GM12878 (cell line): Measurements from ENCODE around the gene NUDCD3. TPM values are rescaled to one million over a fixed set of nuclear protein-coding genes. Genes with fewer than 3 reads are reported as not detected.

ENCODE experiments used
- ATAC-seq: fragments of 200-7000 bp; cut with Tn5 transposase; 3 replicates; pipeline ENCODE4 v1.9.1; 2020; ENCODE audit warnings: mild to moderate bottlenecking, moderate library complexity
- BruUV-seq: library from RNA; stranded (reverse); fragments of 400-500 nt; replicated peaks from 2 replicates; lab custom pipeline; 2021; lab: Mats Ljungman, UMichigan
- CTCF ChIA-PET: fragments of 300-600 bp; sonication (Branson Sonifier 250); formaldehyde crosslinking; extraction: SDS; loops from one replicate; lab custom pipeline; 2021; ENCODE audit warnings: inconsistent platforms; lab: Yijun Ruan, JAX
- POLR2A ChIA-PET: fragments of 350-600 bp; formaldehyde crosslinking; extraction: SDS; loops from one replicate; lab custom pipeline; 2021; ENCODE audit warnings: inconsistent platforms; lab: Charles Lee
- RAD21 ChIA-PET: fragments of 300-600 bp; sonication (Branson Sonifier 250); formaldehyde crosslinking; loops from one replicate; lab custom pipeline; 2023; ENCODE audit warnings: antibody characterized with exemption; ENCODE audit not compliant: unreplicated experiment; lab: Charles Lee
- SMC1A ChIA-PET: fragments of 300-600 bp; sonication (Branson Sonifier 250); formaldehyde crosslinking; loops from one replicate; lab custom pipeline; 2023; ENCODE audit not compliant: unreplicated experiment, uncharacterized antibody; lab: Charles Lee
- DNase-seq: peaks from one replicate; pipeline ENCODE4 v3.0.0-alpha.2; 2011; ENCODE audit warnings: low read depth, low spot score
- FAIRE-seq: peaks from 3 replicates; lab custom pipeline; 2011; peaks lifted over from hg19 to GRCh38; lab: Jason Lieb, UNC
- H2AFZ ChIP-seq: 2 replicates; pipeline ENCODE4 v1.6.0; 2011; ENCODE audit warnings: low read depth, low read length, control low read depth; ENCODE audit not compliant: control insufficient read depth
- H3K27ac ChIP-seq: 2 replicates; pipeline ENCODE4 v1.5.1; 2011; ENCODE audit warnings: control low read depth; ENCODE audit not compliant: control insufficient read depth, insufficient read depth
- H3K27me3 ChIP-seq, 2 experiments: replicated peaks in 1 of 2; 2 replicates each; pipeline versions ENCODE4 v1.6.0 to v1.6.1; 2011; ENCODE audit warnings: low read length in 1 of 2; ENCODE audit not compliant: control insufficient read depth in 2 of 2, insufficient read depth in 2 of 2
- H3K36me3 ChIP-seq, 2 experiments: 2 replicates each; pipeline ENCODE4 v1.5.1; 2011; ENCODE audit warnings: low read length in 1 of 2; ENCODE audit not compliant: control insufficient read depth in 2 of 2, insufficient read depth in 2 of 2
- H3K4me1 ChIP-seq: 2 replicates; pipeline ENCODE4 v1.6.1; 2011; ENCODE audit warnings: mild to moderate bottlenecking, low read length, moderate library complexity, mixed read lengths; ENCODE audit not compliant: control insufficient read depth, insufficient read depth
- H3K4me2 ChIP-seq: 2 replicates; pipeline ENCODE4 v1.6.0; 2011; ENCODE audit warnings: control low read depth; ENCODE audit not compliant: control insufficient read depth, insufficient read depth
- H3K4me3 ChIP-seq: fragments of 200-600 bp; sonication (generic); 2 replicates; pipeline ENCODE4 v1.5.1; 2016
- H3K79me2 ChIP-seq: 2 replicates; pipeline ENCODE4 v1.6.0; 2011; ENCODE audit warnings: low read length; ENCODE audit not compliant: control insufficient read depth, insufficient read depth
- H3K9ac ChIP-seq: 2 replicates; pipeline ENCODE4 v1.8.0; 2011; ENCODE audit warnings: low read length, control low read depth, mixed read lengths; ENCODE audit not compliant: control insufficient read depth, insufficient read depth
- H3K9me3 ChIP-seq: replicated peaks from 3 replicates; pipeline ENCODE4 v1.5.1; 2011; ENCODE audit warnings: mild to moderate bottlenecking, low read length; ENCODE audit not compliant: control insufficient read depth, insufficient read depth
- H4K20me1 ChIP-seq: 2 replicates; pipeline ENCODE4 v1.6.0; 2011; ENCODE audit not compliant: control insufficient read depth, insufficient read depth
- CEBPB ChIP-seq, 2 experiments: fragments of 150-350 bp in 1 of 2; IDR thresholded peaks; 2 replicates each; pipeline ENCODE4 v1.6.1; 2012 to 2014; ENCODE audit warnings: low read depth in 2 of 2, low read length in 2 of 2, borderline replicate concordance in 1 of 2, inconsistent platforms in 1 of 2
- LARP7 ChIP-seq: fragments of 450-650 bp; IDR thresholded peaks from 2 replicates; pipeline ENCODE4 v1.6.1; 2017; ENCODE audit warnings: mild to moderate bottlenecking
- POLR2AphosphoS2 ChIP-seq: IDR thresholded peaks from 2 replicates; pipeline ENCODE4 v1.6.1; 2011; ENCODE audit warnings: low read depth, mild to moderate bottlenecking, low read length, improper control_type of control experiment, moderate library complexity
- RB1 ChIP-seq: fragments of 450-650 bp; formaldehyde crosslinking; IDR thresholded peaks from 2 replicates; pipeline ENCODE4 v1.6.1; 2017; ENCODE audit warnings: mild to moderate bottlenecking, borderline replicate concordance
- SUZ12 ChIP-seq: fragments of 200-600 bp; sonication (generic); IDR thresholded peaks from one replicate; pipeline ENCODE4 v1.6.1; 2018; ENCODE audit warnings: antibody characterized with exemption, mild to moderate bottlenecking; ENCODE audit not compliant: unreplicated experiment
- WGBS: methylation state at CpG from one replicate; pipeline ENCODE4 v1.1.6; 2016; ENCODE audit warnings: low lambda C conversion rate; ENCODE audit not compliant: insufficient replicate concordance, insufficient coverage; ENCODE audit errors: missing lambda C conversion rate; 5-methylcytosine and 5-hydroxymethylcytosine counted together
- in situ Hi-C: fragments of 300-500 bp; cut with MboI; formaldehyde crosslinking; loops from 9 replicates; pipeline ENCODE4 v1.14.3; 2018; ENCODE audit warnings: mixed read lengths
- intact Hi-C: fragments of 100-400 bp; cut with micrococcal nuclease; formaldehyde crosslinking; loops from one replicate; pipeline ENCODE4 v1.14.2; 2022; ENCODE audit not compliant: unreplicated experiment
- polyA plus RNA-seq, 11 experiments: library from polyadenylated mRNA; depleted of rRNA in 4 of 11; unstranded in 6 of 11; stranded (reverse) in 5 of 11; fragments of >200 nt; fragmentation: Nextera tagmentation in 4 of 11; fragmentation: Illumina TruSeq in 1 of 11; extraction: Ambion mirVana in 4 of 11; extraction: Trizol in 1 of 11; gene quantifications; 1 replicate in 1 of 11; 2 replicates in 10 of 11; pipeline versions ENCODE4 v1.2.1 to v1.2.3, GENCODE V29; 2011 to 2016; ENCODE audit warnings: inconsistent platforms in 2 of 11, missing spikeins in 2 of 11, low read depth in 1 of 11
- total RNA-seq, 4 experiments: library from RNA; depleted of rRNA in 3 of 4; stranded (reverse); fragments of >200 nt in 3 of 4; fragmentation: Illumina TruSeq in 1 of 4; extraction: Trizol in 1 of 4; gene quantifications; 2 replicates each; pipeline versions ENCODE4 v1.2.1 to v1.2.3, GENCODE V29; 2013 to 2021
- TF ChIP-seq, protein P1 (sequence below): fragments of 450-650 bp; conservative IDR thresholded peaks from 2 replicates; pipeline ENCODE4 v1.6.1; 2017; ENCODE audit warnings: mild to moderate bottlenecking, moderate library complexity
- TF ChIP-seq, protein P2 (sequence below): fragments of 450-650 bp; IDR thresholded peaks from 2 replicates; pipeline ENCODE4 v1.6.1; 2016; ENCODE audit warnings: mild to moderate bottlenecking

Gene NUDCD3
- total and polyA plus RNA-seq, 10 of the 15 experiments (the other 5 are each of a cell fraction or from before 2014, with no cell fraction given): 25.0 to 89.8 (median 46.4) TPM

DNA sequence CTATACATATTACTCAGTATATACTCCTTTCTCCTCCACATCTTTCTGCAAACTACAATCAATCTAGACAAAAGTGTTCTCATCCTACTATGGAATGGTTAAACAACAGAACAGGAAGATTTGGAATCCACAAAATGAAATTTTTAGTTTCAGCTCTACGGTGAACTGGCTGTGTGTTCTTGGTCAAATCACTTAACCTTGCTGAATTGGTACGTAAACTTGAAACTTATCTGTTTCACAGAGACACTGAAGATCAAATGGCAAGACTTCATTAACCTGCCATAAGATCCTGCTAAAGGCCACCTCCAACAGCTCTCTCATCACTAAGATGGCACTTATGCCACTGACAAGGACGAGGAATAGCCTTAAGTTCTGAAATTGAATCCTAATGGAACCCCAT, 1.5 kb downstream of the NUDCD3 start (continued):
- TF ChIP-seq CEBPB (IDR thresholded peaks at IDR 0.05; ENCODE audit: borderline replicate concordance in 1 of 2, low read depth in 2 of 2, low read length in 2 of 2) (no peak), RB1 (no peak), POLR2AphosphoS2 (no peak)
- TF ChIP-seq, protein P1, sequence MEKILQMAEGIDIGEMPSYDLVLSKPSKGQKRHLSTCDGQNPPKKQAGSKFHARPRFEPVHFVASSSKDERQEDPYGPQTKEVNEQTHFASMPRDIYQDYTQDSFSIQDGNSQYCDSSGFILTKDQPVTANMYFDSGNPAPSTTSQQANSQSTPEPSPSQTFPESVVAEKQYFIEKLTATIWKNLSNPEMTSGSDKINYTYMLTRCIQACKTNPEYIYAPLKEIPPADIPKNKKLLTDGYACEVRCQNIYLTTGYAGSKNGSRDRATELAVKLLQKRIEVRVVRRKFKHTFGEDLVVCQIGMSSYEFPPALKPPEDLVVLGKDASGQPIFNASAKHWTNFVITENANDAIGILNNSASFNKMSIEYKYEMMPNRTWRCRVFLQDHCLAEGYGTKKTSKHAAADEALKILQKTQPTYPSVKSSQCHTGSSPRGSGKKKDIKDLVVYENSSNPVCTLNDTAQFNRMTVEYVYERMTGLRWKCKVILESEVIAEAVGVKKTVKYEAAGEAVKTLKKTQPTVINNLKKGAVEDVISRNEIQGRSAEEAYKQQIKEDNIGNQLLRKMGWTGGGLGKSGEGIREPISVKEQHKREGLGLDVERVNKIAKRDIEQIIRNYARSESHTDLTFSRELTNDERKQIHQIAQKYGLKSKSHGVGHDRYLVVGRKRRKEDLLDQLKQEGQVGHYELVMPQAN: no peak

DNA sequence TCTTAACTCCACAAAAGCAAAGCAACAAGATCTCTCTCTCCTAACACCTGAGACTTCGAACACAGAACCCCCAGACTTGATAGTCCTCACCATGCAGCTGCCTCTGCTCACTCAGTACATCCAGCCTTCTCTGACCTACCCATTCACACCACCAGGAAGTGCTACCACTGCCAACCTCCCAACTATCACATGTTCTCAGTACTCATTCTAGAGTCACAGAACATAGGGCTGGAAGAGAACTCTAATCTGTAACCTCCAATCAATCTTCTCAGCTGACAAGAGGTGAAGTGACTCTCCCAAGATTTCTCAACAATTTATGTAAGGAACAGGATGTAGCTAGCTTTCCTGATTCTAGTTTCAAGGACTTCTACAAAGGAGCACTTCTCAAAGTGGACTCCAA, 3.8 kb downstream of the NUDCD3 start:
- DNase-seq (no peak), FAIRE-seq (no peak), ATAC-seq (peak; percentile 44)
- ChIA-PET RAD21 (interaction anchor here (1.7 kb wide), 1 partner anchor 79 kb away, joined by 6 read pairs; no protein-coding TSS in a partner anchor), SMC1A (interaction anchor here (0.5 to 1.6 kb wide), 2 partner anchors 9 to 43 kb away, joined by 3 read pairs; no protein-coding TSS in a partner anchor), POLR2A (no interaction called here), CTCF (interaction anchor here (1.6 kb wide), 1 partner anchor 12 kb away, joined by 4 read pairs; no protein-coding TSS in a partner anchor)
- Histone ChIP-seq H3K9ac (no peak overlapping the region), H3K79me2 (peaks cover 39% of the 10 kb centered on the region), H3K36me3 (peaks cover 5 to 22% of the 10 kb centered on the region in 2 experiments; a peak in 3 of 4 replicates), H3K4me2 (peak overlapping the region; percentile 53), H3K4me1 (no peaks in the 10 kb centered on the region), H3K27ac (no peak overlapping the region), H3K27me3 (no peaks in the 10 kb centered on the region), H2AFZ (no peak overlapping the region), H3K9me3 (peaks cover 23% of the 10 kb centered on the region; the same call in 2 of the 3 replicates), H3K4me3 (no peak overlapping the region; the same call in 1 of the 2 replicates), H4K20me1 (no peaks in the 10 kb centered on the region)
- in situ Hi-C loops (no loop called here), intact Hi-C loops (no loop called here)
- 93% methylated on average over 1 of the region's 1 CpG for WGBS
- BruUV-seq: no TSS peak
- TF ChIP-seq, protein P2, sequence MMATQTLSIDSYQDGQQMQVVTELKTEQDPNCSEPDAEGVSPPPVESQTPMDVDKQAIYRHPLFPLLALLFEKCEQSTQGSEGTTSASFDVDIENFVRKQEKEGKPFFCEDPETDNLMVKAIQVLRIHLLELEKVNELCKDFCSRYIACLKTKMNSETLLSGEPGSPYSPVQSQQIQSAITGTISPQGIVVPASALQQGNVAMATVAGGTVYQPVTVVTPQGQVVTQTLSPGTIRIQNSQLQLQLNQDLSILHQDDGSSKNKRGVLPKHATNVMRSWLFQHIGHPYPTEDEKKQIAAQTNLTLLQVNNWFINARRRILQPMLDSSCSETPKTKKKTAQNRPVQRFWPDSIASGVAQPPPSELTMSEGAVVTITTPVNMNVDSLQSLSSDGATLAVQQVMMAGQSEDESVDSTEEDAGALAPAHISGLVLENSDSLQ: peak; percentile 28; the same call in 1 of the 2 replicates
- TF ChIP-seq SUZ12: no peak
- TF ChIP-seq LARP7: no peak
